Stimulated activated CD4-positive, alpha-beta T cell treated with anti-CD3 and anti-CD28 coated beads, Interleukin-4, amount 100 ng/mL, for 1 hour (primary cell): Measurements from ENCODE around the gene OR2A5.
"Not testable (repeated sequence)": the region's sequence is repeated elsewhere in the genome, so short reads cannot be mapped to it uniquely, and the experiment has no call there.

Experiments used
- DNase-seq: peaks from one replicate; pipeline ENCODE4 v3.0.0-alpha.2; 2020

OR2A5 gene, protein sequence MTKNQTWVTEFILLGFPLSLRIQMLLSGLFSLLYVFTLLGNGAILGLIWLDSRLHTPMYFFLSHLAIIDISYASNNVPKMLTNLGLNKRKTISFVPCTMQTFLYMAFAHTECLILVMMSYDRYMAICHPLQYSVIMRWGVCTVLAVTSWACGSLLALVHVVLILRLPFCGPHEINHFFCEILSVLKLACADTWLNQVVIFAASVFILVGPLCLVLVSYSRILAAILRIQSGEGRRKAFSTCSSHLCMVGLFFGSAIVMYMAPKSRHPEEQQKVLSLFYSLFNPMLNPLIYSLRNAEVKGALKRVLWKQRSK

DNA sequence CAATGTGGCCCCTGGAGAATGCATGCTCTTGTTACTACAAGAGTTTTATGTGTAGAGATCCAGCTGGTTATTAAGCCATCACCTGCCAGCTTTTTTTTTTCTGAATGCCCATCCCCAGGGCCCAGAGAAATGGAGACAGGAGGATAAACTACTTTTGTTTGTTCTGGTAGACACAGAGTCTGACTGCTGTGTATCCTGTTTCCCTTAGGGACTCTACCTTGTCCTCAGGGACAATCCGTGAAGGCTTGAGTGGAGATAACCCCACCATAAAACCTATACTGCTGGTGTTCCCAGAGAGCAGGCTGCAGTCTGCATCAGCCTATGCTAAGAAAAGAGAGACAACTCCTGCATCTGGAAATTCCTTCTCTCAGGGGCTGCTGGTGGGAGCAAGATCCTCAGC, at the start of gene OR2A5:
Gene OR2A5, plus strand, starts transcription at position 301 of the 400 bp plus-strand sequence. CDS start 1,454 bp downstream, outside the sequence.
- DNase-seq: no peak

DNA sequence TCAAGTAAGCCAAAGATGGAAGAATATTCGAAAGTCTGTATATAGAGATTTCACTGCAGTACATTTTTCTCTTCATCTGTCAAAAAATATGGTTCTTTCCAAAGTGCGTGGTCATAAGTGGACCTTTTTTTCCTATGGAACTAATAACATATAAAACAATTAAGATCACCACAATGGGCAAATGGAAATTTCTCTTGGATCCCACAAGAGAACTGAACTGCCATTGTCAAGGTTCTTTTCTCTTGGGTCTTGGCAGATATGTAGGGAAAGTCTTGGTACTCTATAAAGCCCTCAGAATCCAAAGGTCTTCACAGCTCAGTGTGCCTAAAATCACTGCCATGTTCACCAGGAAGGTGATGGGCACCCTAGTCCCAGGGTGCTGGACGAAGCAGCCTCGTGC, 48.7 kb upstream of the OR2A5 start, which contains the start of gene OR6B1:
Gene OR6B1, plus strand, starts transcription at position 301 of the 400 bp plus-strand sequence. CDS start 3,677 bp downstream, outside the sequence.
- DNase-seq: no peak

DNA sequence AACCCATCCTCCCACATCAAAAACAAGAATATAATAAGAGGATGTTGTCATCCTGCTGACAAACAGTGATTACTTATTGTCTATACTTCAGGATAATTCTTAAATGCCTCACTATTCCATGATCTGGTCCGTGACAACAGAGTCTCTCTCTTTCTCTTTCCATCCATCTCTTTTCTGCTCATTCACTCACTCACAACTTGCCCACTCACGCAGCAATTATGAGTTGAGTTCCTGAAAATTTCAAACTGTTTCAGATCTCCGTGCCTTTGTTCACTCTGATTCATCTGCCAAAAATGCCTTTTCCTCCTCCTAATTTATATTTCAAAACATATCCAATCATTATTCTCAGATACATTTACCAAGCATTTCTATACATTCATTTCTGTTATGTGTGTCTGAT, 47.2 kb upstream of the OR2A5 start:
- DNase-seq: no peak

DNA sequence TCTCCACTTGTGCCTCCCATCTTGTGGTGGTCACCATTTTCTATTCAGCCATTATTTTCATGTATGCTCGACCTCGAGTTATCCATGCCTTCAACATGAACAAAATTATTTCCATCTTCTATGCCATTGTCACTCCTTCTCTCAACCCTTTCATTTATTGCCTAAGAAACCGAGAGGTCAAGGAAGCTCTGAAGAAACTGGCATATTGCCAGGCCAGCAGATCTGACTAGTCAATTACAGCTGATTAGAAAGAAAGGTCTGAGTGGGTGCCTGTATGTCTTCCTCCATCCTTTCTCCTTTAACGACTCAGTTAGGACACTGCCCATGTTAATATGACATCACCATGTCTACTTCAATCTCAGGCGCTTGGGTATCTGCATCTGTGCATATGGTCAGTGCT, 44.0 kb upstream of the OR2A5 start:
- DNase-seq: no peak

DNA sequence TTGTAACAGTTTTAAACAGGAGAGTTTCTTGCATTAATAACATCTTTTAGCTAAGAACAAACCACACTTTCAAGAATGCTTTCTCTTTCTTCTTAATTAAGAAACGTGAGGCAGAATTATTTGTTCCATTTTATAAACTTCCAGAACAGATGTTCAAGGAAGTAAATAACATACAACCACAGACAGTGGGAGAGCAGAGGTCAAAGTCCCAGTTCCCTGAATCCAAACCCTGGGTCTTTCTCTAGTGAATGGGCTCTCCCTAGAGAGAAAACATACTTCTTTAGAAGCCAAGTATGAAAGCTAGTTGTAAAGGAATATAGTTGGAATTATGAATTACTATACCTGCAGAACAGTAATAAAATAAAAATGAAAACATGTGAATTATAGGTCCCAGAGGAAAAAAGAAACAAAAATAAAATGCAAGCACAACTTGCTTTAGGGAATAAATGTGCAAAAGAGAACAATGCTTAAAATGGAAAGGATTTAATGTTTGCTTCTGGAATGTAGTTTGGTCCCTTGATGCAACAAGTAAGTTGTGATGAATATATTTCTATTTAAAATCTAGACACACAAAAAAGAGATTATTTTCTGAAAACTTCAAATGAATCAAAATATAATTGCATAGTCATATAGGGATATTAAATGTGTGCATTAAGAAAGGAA, 42.6 kb upstream of the OR2A5 start:
- no peak for DNase-seq

DNA sequence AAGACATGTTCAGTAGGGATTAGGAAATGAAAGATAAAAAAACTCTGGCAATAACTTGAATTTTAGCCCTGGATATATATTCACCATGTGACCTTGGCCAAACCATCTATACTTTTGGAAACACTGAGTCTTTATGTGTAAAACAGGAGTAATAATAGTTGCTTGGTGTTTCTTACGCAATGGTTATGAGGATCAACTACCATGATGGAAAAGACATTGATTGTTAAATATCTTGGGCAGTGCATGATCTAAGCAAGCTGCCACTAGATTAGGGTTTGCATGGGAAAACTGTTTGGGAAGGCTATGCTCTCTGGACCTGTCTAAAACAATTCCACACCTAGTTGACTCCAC, 42.1 kb upstream of the OR2A5 start:
- no peak for DNase-seq

DNA sequence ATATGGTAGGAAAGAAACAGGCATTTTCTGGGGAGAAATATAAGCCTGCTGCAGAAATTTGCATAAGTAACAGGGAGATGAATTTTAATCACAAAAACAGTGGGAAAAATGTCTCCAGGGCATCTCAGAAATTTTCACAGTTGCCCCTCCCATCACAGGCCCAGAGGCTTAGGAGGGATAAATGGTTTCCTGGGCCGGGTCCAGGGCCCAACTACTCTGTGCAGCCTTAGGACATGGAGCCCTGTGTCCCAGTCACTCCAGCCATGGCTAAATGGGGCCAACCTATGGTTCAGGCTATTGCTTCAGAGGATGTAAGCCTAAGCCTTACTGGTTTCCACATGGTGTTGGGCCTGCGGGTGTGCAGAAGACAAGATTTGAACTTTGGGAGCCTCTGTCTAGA, 39.4 kb upstream of the OR2A5 start:
- DNase-seq: no peak

DNA sequence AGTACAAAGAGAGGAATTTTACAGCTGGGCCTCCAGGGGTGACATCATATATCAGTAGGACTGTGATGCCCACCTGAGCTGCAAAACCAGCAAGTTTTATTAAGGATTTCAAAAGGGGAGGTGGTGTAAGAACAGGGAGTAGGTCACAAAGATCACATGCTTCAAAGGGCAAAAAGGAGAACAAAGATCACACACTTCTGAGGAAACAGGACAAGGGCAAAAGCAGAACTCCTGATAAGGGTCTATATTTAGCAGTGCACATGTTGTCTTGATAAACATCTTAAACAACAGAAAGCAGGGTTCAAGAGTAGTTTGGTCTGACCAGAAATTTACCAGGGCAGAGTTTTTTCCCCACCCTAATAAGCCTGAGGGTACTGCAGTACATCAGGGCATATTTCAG, 38.7 kb upstream of the OR2A5 start:
- not testable (repeated sequence) for DNase-seq

DNA sequence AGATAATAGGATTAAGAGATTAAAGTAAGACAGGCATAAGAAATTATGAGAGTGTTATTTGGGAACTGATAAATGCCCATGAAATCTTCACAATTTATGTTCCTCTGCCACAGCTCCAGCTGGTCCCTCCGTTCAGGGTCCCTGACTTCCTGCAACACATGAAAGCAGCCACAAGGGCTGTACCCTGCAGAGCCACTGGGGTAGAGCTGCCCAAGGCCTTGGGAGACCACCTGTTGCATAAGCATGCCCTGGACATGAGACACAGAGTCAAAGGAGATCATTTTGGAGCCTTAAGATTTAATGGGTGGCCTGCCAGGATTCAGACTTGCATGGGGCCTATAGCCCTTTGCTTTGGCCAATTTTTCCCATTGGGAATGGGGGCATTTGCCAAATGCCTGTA, 37.9 kb upstream of the OR2A5 start:
- DNase-seq: not testable (repeated sequence)

DNA sequence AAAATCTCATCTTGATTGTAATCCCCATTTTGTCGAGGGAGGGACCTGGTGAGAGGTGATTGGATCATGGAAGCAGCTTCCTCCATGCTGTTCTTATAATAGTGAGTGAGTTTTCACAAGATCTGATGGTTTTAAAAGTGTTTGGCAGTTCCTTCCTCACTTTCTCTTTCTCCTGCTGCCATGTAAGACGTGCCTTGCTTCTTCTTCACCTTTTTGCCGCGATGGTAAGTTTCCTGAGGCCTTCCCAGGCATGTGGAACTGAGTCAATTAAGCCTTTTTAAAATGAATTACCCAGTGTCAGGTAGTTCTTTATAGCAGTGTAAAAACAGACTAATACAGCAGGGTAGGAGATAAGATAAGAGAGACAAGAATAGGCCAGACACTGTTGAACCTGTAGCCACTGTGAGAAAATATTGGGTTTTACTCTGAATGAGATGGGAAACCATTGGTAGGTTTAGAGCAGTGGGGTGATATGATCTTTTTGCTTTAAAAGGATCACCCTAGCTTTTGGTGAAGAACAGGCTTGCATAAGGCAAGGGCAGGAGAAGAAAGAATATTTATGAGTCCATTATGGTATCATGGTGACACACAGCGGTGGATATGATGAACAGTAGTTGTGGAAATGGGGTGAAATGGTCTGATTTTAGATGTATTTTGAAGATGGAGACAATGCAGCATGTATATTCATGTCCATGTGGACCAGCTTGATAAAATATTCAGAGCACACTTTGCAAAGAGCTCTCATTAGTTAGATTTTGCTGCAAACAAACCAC, 37.1 kb upstream of the OR2A5 start:
- DNase-seq: no peak

DNA sequence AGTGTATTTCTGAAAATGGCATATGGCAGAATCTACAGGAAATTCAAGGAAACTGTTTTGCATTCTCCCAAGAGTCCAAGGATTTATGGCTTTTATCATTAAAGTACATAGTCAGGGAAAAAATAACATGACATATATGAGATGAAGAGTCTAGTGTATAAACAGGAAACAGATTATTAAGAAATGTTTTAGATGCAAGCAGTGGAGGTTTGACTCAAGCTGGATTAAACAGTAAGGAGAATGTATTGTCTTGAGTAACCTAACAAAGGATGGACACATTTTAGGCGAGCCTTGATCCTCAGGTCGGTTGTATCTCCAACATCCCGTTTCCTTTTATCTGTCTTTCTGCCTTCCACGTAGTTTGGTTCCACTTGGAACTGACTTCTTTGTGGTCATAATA, 30.7 kb upstream of the OR2A5 start:
- no peak for DNase-seq

DNA sequence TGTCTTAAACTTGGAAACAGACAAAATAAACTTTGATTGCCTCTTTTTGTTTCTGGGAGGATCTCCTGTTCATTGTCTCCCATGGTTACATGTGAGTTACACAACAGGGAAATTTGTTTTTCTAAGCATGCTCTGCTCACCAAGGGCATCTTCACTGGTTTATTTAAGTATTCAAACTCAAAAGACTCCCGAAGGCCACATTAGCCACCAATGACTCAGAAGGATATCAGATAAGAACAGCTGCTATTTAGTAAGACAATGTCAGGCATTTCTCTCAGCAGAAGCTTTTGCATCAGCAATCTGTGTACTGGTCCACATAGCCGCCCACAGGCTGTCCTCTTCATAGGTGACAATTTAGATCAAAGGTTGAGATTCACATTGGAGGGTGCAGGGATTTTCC, 29.3 kb upstream of the OR2A5 start:
- no peak for DNase-seq

DNA sequence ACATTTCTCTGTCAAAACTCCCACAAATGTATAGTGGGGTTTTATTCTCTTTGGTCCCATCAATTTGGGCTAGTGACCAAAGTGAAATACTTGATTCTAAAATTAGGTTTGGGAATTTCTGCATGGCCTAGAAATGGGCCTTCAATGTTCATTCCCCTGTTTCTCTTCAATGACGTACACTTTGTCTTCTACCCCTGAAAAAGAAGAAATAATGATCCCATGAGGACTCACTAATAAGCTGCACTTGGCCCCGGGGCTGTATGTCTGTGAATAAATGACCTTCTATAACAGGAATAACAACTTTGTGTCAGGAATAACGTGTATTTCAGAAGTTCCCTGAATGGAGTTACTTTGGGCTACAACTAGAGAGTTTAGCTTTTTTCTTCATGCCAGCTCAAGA, 28.4 kb upstream of the OR2A5 start:
- no peak for DNase-seq

DNA sequence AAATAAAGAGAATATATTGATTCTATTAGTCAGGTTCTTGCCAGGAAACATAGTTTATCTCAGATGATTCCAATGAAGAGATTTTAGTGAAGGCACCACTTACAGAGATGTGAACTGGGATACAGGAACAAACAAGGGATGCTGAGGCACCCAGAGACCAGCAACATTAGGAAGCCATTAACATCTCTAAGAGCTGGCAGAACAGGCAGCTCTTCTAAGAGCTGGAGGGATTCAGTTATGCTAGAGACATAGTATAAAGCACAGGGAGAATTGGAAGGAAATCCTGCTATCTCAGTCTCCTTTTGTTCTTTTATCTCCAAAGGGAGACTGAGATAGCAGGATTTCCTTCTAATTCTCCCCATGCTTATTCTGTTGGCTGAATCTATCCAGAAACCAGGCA, 26.6 kb upstream of the OR2A5 start:
- no peak for DNase-seq

DNA sequence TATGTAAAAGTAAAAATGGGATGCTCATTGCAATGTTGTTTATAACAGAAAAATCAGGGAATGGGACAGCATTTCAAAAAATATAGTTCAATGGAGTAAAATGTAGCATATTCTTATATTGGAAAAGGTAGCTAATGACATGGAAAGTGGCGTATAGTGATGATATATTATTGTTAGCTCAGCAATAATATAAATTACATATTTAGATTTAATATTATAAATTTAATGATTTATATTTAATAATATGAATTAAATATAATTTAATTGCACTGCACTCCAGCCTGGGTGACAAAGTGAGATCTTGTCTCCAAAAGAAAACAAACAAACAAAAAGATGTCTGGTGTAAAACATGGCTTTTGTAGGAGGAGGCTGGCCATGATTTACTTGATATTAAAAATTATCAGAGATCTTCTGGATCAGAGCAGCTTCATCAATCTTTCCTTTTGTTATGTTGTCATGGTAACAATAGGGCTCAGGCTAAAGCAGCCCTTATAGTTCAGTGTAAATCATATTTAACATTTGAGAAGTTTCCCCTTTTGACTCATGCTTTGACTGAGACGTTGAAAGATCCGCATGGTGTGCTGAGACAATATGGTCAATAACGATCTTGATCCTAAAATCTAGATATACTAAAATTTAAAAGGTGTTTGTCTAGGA, 25.4 kb upstream of the OR2A5 start:
- no peak for DNase-seq

DNA sequence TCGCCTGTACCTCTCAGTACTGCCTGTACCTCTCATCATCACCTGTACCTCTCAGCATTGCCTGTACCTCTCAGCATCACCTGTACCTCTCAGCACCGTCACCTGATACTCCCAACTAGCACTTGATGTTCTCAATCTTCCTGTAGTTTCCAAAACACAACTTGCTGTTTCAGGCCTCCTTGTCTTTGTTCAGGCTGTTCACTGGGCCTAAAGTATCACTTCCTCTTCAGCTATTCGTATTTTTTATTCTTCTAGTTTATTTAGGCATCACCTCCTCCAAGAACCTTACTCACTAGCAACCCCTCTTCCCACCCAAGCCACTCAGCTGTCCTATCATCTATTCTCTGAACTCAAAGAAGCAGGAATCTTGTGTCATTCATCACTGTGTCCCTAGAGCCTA, 24.5 kb upstream of the OR2A5 start:
- no peak for DNase-seq

DNA sequence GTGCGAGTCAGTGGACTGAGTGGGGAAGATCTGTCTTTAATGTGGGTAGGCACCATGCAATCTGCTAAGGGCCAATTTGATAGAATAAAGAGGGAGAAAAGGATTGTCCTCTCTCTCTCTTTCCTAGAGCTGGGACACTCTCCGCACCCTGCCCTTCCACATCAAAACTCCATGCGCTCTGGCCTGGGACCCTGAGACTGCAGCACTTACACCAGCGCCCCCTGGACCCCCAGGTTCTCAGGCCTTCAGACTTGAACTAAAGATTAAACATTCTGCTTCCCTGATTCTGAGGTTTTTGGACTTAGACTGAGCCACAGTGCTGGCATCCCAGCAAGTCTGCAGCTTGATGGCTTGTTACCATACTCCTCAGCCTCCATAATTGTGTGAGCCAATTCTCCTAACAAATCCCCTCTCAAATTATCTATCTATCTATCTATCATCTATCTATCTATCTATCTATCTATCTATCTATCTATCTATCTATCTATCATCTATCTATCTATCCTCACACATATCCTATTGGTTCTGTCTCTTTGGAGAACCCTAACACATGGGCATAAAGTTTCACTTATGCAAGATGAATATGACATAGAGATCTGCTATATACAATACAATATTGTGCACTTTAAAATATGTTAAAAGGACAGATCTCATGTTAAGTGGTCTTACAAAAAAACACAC, 22.4 kb upstream of the OR2A5 start:
- no peak for DNase-seq

DNA sequence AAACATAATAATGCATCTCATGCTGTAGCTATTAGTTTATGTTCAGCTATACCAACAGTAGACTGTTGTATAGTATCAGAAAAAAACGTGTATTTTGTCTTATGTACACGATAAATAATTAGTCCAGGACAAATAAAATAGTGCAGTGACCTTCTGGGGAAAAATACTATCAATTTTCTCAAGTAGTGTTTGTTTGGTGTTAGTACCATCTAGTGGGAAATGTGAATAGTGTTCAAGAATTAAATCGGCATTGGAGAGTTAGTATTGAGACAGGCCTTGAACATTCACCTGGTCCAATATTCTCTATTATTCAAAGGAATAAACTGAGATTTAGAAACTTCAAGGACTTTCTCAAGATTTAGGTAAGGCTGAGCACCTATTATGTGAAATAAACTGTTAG, 21.7 kb upstream of the OR2A5 start:
- DNase-seq: no peak

DNA sequence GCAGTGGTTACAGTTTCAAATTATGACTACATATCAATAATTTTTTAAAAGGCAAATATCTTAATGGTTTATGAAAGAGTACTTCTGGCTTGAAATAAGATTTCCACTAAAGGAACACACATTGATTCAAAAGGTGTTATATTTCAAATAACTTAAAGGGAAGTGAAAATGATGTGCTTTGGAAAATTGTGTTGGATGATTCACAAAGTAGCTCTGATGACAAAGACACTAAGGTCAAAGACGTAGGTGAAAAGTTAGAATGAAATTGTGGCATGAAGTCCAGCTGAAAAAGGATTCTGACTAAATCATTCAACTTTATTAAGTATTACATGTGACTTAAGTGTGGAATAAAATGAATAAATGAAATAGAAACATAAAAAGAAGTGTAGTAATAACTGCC, 20.8 kb upstream of the OR2A5 start:
- DNase-seq: no peak

DNA sequence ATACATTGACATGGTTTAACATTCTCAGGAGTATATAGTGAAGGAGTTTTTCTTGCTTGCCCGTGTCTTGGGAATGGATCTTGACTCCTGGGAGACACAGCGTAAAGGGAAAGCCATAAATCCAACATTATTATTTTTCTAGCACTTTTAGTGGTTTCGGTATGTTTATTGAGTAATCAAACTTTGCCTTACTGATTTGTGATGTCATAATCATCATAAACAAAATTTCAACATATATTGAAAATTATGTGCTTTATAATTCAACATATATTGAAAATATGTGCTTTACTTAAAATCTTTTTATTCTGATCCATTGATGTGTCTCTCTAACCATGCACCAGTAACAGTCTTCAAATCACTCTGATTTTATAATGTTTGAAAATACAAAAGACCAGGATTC, 20.2 kb upstream of the OR2A5 start:
- DNase-seq: no peak

DNA sequence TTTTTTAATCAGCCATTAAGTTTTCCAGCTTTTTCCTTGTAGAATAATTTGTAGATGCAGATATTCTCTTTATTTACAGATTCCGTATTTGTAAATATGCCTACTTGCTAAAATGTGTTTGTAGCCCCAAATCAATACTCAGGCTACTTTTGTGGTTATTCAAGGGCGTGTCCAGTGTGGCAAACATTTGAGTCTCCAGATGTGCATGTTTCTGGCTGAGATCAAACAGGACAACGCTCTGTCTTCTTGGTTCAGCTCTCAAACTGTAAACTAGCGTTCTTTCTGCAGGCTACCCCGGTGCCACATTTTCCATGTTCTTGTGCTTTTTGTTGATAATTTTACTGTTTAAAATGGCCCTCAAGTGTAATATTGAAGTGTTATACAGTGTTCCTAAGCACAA, 16.2 kb upstream of the OR2A5 start:
- DNase-seq: no peak

DNA sequence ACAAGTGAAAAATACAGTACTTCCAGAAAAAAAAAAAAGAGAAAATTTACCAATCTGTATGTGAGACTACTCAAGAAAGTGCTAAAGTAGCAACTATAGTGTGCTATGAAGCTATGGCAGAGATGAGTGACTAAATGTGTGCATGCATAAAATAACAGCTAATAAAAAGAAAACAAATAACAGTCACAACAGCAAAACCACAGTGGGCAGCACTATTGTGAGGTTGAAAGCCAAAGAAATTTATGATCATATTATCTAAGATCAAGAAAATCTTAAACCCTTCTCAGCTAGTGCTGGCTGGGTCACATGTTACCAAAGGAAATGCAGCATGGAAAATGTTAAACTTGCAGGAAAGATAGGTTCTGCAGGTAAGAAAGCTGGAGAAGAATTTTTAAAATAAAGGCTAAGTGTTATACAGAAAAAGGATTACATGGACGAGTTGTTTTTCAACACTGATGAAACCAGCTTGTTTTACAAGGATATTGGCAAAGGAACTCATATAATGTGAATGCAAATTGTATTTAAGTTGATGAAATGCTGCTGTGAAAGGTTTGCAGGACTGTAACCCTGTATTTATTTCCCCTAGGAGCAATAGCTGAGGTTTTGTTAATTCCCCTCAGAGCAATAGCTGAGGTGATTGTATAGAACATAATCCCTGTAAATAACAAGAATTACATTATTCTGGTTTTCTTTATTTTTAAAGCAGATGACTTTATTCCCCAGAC, 15.6 kb upstream of the OR2A5 start:
- no peak for DNase-seq
